AG08396 (cell line): Measurements from ENCODE around the gene MZB1.

Experiments
- DNase-seq: peaks from one replicate; pipeline ENCODE4 v3.0.0; 2012; ENCODE audit warnings: low spot score, mixed read lengths

MZB1 gene

GRCh38 chr5:139389701-139390638, at the start of gene MZB1:
Gene MZB1 (minus strand): TSS chr5:139389913. CDS start chr5:139389856, 57 bp downstream.
- DNase-seq: peak; percentile 17

- DNase-seq: peak; percentile 95
These were observed 49.5 kb upstream of the MZB1 start, which contains the start of gene DNAJC18 for GRCh38 chr5:139439013-139439903. Gene DNAJC18 (minus strand): TSS chr5:139439525. CDS start chr5:139439445, 80 bp downstream.

- DNase-seq: no peak
These were observed 48.9 kb upstream of the MZB1 start for GRCh38 chr5:139438707-139439012.

GRCh38 chr5:139435676-139436075, 46.0 kb upstream of the MZB1 start:
- DNase-seq: no peak

GRCh38 chr5:139431706-139432105, 42.0 kb upstream of the MZB1 start:
- no peak for DNase-seq

- DNase-seq: no peak
These were observed 40.3 kb upstream of the MZB1 start for GRCh38 chr5:139430015-139430414.

GRCh38 chr5:139426203-139426885, 36.6 kb upstream of the MZB1 start:
- DNase-seq: peak; percentile 64

- no peak for DNase-seq
These were observed 35.8 kb upstream of the MZB1 start for GRCh38 chr5:139425497-139425896.

- peak; percentile 73 for DNase-seq
These were observed 32.7 kb upstream of the MZB1 start for GRCh38 chr5:139422307-139422893.

- DNase-seq: no peak
These were observed 29.8 kb upstream of the MZB1 start for GRCh38 chr5:139419226-139420192.

GRCh38 chr5:139418793-139419192, 29.1 kb upstream of the MZB1 start:
- DNase-seq: no peak

GRCh38 chr5:139417214-139417613, 27.5 kb upstream of the MZB1 start:
- no peak for DNase-seq

- DNase-seq: no peak
These were observed 26.9 kb upstream of the MZB1 start for GRCh38 chr5:139416651-139417050.

GRCh38 chr5:139415869-139416268, 26.2 kb upstream of the MZB1 start:
- no peak for DNase-seq

GRCh38 chr5:139415221-139415861, 25.6 kb upstream of the MZB1 start:
- no peak for DNase-seq

GRCh38 chr5:139414581-139415130, 24.9 kb upstream of the MZB1 start:
- no peak for DNase-seq

- no peak for DNase-seq
These were observed 24.2 kb upstream of the MZB1 start for GRCh38 chr5:139413963-139414362.

GRCh38 chr5:139413153-139413552, 23.4 kb upstream of the MZB1 start:
- DNase-seq: no peak

GRCh38 chr5:139410993-139411828, 21.5 kb upstream of the MZB1 start:
- DNase-seq: no peak
